ENCODE data around the gene RNF41. TPM values are rescaled to one million over a fixed set of nuclear protein-coding genes. Genes with fewer than 3 reads are reported as not detected.

The RNF41 gene
- polyA plus RNA-seq, 1 of the 3 experiments (the other 2 are of a cell fraction) = 127 TPM

DNA sequence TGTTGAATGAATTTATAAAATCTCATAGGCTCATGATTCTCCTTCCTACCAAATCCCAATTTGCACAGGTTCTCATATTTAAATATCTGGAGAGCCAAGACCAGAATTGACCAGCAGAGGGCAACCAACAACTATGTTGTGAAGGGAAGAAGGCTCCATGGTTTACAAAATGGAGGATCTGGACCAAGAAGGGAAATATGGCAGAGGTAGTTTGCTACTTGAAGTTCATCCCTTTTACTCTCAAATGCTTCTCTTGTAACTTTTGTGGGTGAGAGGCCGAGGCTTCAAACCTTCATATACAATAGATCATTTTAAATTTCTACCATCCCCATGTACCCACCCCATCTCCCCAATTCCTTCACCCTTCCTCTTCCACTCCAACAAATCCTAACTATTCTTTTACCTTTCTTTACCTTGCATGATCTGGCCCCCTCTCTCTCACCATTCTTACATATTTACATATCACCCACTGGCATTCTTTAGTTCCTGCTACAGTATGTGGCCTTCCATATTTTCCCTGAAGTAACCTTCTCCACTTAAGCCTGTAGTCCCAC lies 28.6 kb downstream of the RNF41 start (continued):
- no peak for TF ChIP-seq MXI1 (IDR thresholded peaks at IDR 0.05; ENCODE audit: low read depth, low read length)
- TF ChIP-seq EZH2phosphoT487 (IDR thresholded peaks at IDR 0.05; ENCODE audit: borderline replicate concordance, low read depth) = no peak
- TF ChIP-seq, protein P1, sequence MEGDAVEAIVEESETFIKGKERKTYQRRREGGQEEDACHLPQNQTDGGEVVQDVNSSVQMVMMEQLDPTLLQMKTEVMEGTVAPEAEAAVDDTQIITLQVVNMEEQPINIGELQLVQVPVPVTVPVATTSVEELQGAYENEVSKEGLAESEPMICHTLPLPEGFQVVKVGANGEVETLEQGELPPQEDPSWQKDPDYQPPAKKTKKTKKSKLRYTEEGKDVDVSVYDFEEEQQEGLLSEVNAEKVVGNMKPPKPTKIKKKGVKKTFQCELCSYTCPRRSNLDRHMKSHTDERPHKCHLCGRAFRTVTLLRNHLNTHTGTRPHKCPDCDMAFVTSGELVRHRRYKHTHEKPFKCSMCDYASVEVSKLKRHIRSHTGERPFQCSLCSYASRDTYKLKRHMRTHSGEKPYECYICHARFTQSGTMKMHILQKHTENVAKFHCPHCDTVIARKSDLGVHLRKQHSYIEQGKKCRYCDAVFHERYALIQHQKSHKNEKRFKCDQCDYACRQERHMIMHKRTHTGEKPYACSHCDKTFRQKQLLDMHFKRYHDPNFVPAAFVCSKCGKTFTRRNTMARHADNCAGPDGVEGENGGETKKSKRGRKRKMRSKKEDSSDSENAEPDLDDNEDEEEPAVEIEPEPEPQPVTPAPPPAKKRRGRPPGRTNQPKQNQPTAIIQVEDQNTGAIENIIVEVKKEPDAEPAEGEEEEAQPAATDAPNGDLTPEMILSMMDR (IDR thresholded peaks at IDR 0.05) = peak; percentile 91
- TF ChIP-seq MEF2A (IDR thresholded peaks at IDR 0.05; ENCODE audit: borderline replicate concordance, low read depth) = no peak
- no peak for TF ChIP-seq JUND (IDR thresholded peaks at IDR 0.05)
- no peak for TF ChIP-seq CHD2 (IDR thresholded peaks at IDR 0.05; ENCODE audit: low read length, partially characterized antibody)
- TF ChIP-seq RAD21 (IDR thresholded peaks at IDR 0.05; ENCODE audit: low read length) = peak; percentile 90
- TF ChIP-seq, protein P2, sequence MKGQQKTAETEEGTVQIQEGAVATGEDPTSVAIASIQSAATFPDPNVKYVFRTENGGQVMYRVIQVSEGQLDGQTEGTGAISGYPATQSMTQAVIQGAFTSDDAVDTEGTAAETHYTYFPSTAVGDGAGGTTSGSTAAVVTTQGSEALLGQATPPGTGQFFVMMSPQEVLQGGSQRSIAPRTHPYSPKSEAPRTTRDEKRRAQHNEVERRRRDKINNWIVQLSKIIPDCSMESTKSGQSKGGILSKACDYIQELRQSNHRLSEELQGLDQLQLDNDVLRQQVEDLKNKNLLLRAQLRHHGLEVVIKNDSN (IDR thresholded peaks at IDR 0.05; ENCODE audit: borderline replicate concordance, low read depth) = no peak
- TF ChIP-seq, protein P3, sequence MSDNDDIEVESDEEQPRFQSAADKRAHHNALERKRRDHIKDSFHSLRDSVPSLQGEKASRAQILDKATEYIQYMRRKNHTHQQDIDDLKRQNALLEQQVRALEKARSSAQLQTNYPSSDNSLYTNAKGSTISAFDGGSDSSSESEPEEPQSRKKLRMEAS (IDR thresholded peaks at IDR 0.05; ENCODE audit: low read depth) = 0 out of 2 replicates have a peak, but pooled peaks have one; percentile 16

DNA sequence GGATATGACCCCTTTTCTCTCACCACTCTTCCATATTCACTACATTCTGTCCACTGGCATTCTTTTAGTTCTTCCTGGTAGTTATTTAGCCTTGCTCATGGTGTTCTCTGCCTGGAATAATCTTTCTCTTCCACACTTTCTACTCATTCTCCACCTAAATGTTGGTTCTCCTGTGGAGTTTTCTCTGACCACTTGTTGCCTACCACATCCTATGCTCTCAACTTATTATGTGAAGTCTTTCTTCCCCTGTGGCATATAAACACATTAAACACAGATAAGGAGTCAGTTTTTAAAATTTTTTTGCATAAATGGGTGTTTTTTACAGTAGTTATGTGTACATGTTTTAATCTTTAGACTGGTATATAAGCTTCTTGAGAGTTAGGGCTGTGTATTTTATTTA lies 29.1 kb downstream of the RNF41 start:
- Histone ChIP-seq H3K9me2 (no peaks in the 10 kb centered on the region), H2AFZ (ENCODE audit: low read depth) (no peak overlapping the region), H4K20me1 (ENCODE audit: insufficient read depth) (peaks cover 3% of the 10 kb centered on the region), H3K27ac (ENCODE audit: low read depth in 2 of 2, low read length in 1 of 2) (no peak overlapping the region), H3K9ac (no peak overlapping the region), H3K4me3 (ENCODE audit: low read depth in 2 of 2, low read length in 1 of 2) (peak overlapping the region in 1 of 2 experiments; percentile 23; a peak in 1 of 4 replicates), H3K9me3 (no peaks in the 10 kb centered on the region), H3K36me3 (replicated peaks in 1 of 2; ENCODE audit: control insufficient read depth in 1 of 2, insufficient read depth in 2 of 2, low read length in 1 of 2) (no peaks in the 10 kb centered on the region), H3K4me2 (no peak overlapping the region), H3K79me2 (ENCODE audit: insufficient read depth) (peaks cover 14% of the 10 kb centered on the region), H3F3A (replicated peaks; ENCODE audit: insufficient read depth) (peaks cover 24% of the 10 kb centered on the region), H3K27me3 (ENCODE audit: insufficient read depth) (no peaks in the 10 kb centered on the region), H3K4me1 (ENCODE audit: control insufficient read depth in 1 of 2, insufficient read depth in 2 of 2, low read depth in 1 of 2, low read length in 1 of 2) (peaks cover 8 to 13% of the 10 kb centered on the region in 2 experiments; a peak in 2 of 4 replicates)
- CTCF ChIA-PET = interaction anchor here (0.8 to 13.8 kb wide), 6 partner anchors 14 to 70 kb away, joined by 3 to 272 read pairs (median 35); partner anchors contain the start of genes ANKRD52, ESYT1, RNF41 and RPL41
- DNase-seq = no peak
- TF ChIP-seq, protein P1 (IDR thresholded peaks at IDR 0.05) = no peak
- no peak for TF ChIP-seq JUND (IDR thresholded peaks at IDR 0.05)
- TF ChIP-seq ELF1 (IDR thresholded peaks at IDR 0.05) = no peak
- no peak for TF ChIP-seq GABPA (IDR thresholded peaks at IDR 0.05; ENCODE audit: low read depth)
- no peak for TF ChIP-seq FOXJ3 (CRISPR knock-in tag; IDR thresholded peaks at IDR 0.05)
- TF ChIP-seq GATA2 (CRISPR knock-in tag; IDR thresholded peaks at IDR 0.05) = no peak
- TF ChIP-seq POLR2AphosphoS5 (IDR thresholded peaks at IDR 0.05; ENCODE audit: low read depth, low read length) = no peak
- TF ChIP-seq, protein P2 (IDR thresholded peaks at IDR 0.05; ENCODE audit: borderline replicate concordance, low read depth) = no peak
- TF ChIP-seq, protein P4, sequence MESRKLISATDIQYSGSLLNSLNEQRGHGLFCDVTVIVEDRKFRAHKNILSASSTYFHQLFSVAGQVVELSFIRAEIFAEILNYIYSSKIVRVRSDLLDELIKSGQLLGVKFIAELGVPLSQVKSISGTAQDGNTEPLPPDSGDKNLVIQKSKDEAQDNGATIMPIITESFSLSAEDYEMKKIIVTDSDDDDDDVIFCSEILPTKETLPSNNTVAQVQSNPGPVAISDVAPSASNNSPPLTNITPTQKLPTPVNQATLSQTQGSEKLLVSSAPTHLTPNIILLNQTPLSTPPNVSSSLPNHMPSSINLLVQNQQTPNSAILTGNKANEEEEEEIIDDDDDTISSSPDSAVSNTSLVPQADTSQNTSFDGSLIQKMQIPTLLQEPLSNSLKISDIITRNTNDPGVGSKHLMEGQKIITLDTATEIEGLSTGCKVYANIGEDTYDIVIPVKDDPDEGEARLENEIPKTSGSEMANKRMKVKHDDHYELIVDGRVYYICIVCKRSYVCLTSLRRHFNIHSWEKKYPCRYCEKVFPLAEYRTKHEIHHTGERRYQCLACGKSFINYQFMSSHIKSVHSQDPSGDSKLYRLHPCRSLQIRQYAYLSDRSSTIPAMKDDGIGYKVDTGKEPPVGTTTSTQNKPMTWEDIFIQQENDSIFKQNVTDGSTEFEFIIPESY (IDR thresholded peaks at IDR 0.05; ENCODE audit: borderline replicate concordance, low read depth) = no peak
- TF ChIP-seq MXI1 (IDR thresholded peaks at IDR 0.05; ENCODE audit: low read depth, low read length) = no peak
- TF ChIP-seq CHD2 (IDR thresholded peaks at IDR 0.05; ENCODE audit: low read length, partially characterized antibody) = no peak
- no peak for TF ChIP-seq RAD21 (IDR thresholded peaks at IDR 0.05; ENCODE audit: low read length)
- no peak for TF ChIP-seq MEF2A (IDR thresholded peaks at IDR 0.05; ENCODE audit: borderline replicate concordance, low read depth)
- TF ChIP-seq EP300 (IDR thresholded peaks at IDR 0.05; ENCODE audit: borderline replicate concordance in 1 of 2, low read depth in 1 of 2, low read length in 1 of 2) = no peak
- no peak for TF ChIP-seq TAF1 (IDR thresholded peaks at IDR 0.05; ENCODE audit: borderline replicate concordance, low read depth, low read length)
- TF ChIP-seq SIN3A (IDR thresholded peaks at IDR 0.05; ENCODE audit: borderline replicate concordance, low read depth, low read length) = no peak
- TF ChIP-seq TEAD4 (IDR thresholded peaks at IDR 0.05; ENCODE audit: borderline replicate concordance, insufficient read depth) = no peak
- no peak for TF ChIP-seq TCF12 (IDR thresholded peaks at IDR 0.05)
- TF ChIP-seq NFIC (IDR thresholded peaks at IDR 0.05; ENCODE audit: borderline replicate concordance) = no peak
- POLR2A ChIA-PET = no interaction called here
